WTC11 (cell line): Measurements from ENCODE around the gene ZNF823. TPM values are rescaled to one million over a fixed set of nuclear protein-coding genes. Genes with fewer than 3 reads are reported as not detected.

ENCODE experiments used
- ATAC-seq: fragments of 200-7000 bp; cut with Tn5 transposase; 2 replicates; pipeline ENCODE4 v1.10.0; 2021; ENCODE audit warnings: mild to moderate bottlenecking, moderate library complexity
- CTCF ChIA-PET: fragments of 300-600 bp; sonication (Branson Sonifier 250); formaldehyde crosslinking; loops from one replicate; lab custom pipeline; 2021; ENCODE audit warnings: antibody characterized with exemption; lab: Charles Lee
- POLR2A ChIA-PET: fragments of 350-600 bp; sonication (Branson Sonifier 250); formaldehyde crosslinking; loops from one replicate; lab custom pipeline; 2021; ENCODE audit warnings: antibody characterized with exemption; lab: Charles Lee
- DNase-seq: peaks from one replicate; pipeline ENCODE4 v3.0.0; 2021; ENCODE audit warnings: low spot score
- H3K27ac Mint-ChIP-seq: 2 replicates; pipeline ENCODE4 v1.8.0; 2021; ENCODE audit warnings: mixed read lengths
- H3K27me3 Mint-ChIP-seq: 2 replicates; pipeline ENCODE4 v1.8.0; 2021; ENCODE audit warnings: low read depth, mild to moderate bottlenecking, moderate library complexity, mixed read lengths
- H3K36me3 Mint-ChIP-seq: 2 replicates; pipeline ENCODE4 v1.8.0; 2021; ENCODE audit warnings: mixed read lengths
- H3K4me1 Mint-ChIP-seq: 2 replicates; pipeline ENCODE4 v1.8.0; 2022; ENCODE audit warnings: mixed read lengths
- H3K4me3 Mint-ChIP-seq: 2 replicates; pipeline ENCODE4 v1.8.0; 2021; ENCODE audit warnings: mild to moderate bottlenecking, moderate library complexity, mixed read lengths
- H3K9me3 Mint-ChIP-seq: 2 replicates; pipeline ENCODE4 v1.8.0; 2021; ENCODE audit warnings: mixed read lengths
- AFF4 ChIP-seq: sonication (generic); formaldehyde crosslinking; IDR thresholded peaks from 2 replicates; pipeline ENCODE4 v1.8.1; 2023; ENCODE audit warnings: mild to moderate bottlenecking, missing genetic modification reagents, borderline replicate concordance
- ATF6 ChIP-seq: sonication (generic); formaldehyde crosslinking; IDR thresholded peaks from 2 replicates; pipeline ENCODE4 v1.8.1; 2023; ENCODE audit warnings: mild to moderate bottlenecking, missing genetic modification reagents
- E2F1 ChIP-seq: sonication (generic); formaldehyde crosslinking; IDR thresholded peaks from 2 replicates; pipeline ENCODE4 v1.8.0; 2022; ENCODE audit warnings: mild to moderate bottlenecking, missing genetic modification reagents
- HMGXB4 ChIP-seq: sonication (generic); formaldehyde crosslinking; IDR thresholded peaks from 2 replicates; pipeline ENCODE4 v1.8.1; 2023; ENCODE audit warnings: mild to moderate bottlenecking, moderate library complexity, missing genetic modification reagents
- IRF1 ChIP-seq: sonication (generic); formaldehyde crosslinking; IDR thresholded peaks from 2 replicates; pipeline ENCODE4 v1.8.0; 2023; ENCODE audit warnings: missing genetic modification reagents
- JUN ChIP-seq: sonication (generic); formaldehyde crosslinking; IDR thresholded peaks from 2 replicates; pipeline ENCODE4 v1.8.0; 2023; ENCODE audit warnings: mild to moderate bottlenecking, missing genetic modification reagents
- KAT7 ChIP-seq: sonication (generic); formaldehyde crosslinking; IDR thresholded peaks from 2 replicates; pipeline ENCODE4 v1.8.1; 2023; ENCODE audit warnings: missing genetic modification reagents, mild to moderate bottlenecking, borderline replicate concordance
- PRDM15 ChIP-seq: sonication (generic); formaldehyde crosslinking; IDR thresholded peaks from 2 replicates; pipeline ENCODE4 v1.8.0; 2022; ENCODE audit warnings: missing genetic modification reagents
- PREB ChIP-seq: sonication (generic); formaldehyde crosslinking; IDR thresholded peaks from 2 replicates; pipeline ENCODE4 v1.8.1; 2022; ENCODE audit warnings: mild to moderate bottlenecking, missing genetic modification reagents, moderate library complexity, borderline replicate concordance
- RORB ChIP-seq: fragments of 250-450 bp; sonication (Bioruptor Pico); IDR thresholded peaks from 2 replicates; pipeline ENCODE4 v1.9.0; 2021; ENCODE audit warnings: mild to moderate bottlenecking
- SMAD3 ChIP-seq: sonication (generic); formaldehyde crosslinking; IDR thresholded peaks from 2 replicates; pipeline ENCODE4 v1.8.0; 2022; ENCODE audit warnings: missing genetic modification reagents, mild to moderate bottlenecking, borderline replicate concordance
- SMAD4 ChIP-seq: sonication (generic); formaldehyde crosslinking; IDR thresholded peaks from 2 replicates; pipeline ENCODE4 v1.8.0; 2022; ENCODE audit warnings: mild to moderate bottlenecking, missing genetic modification reagents
- ZBTB43 ChIP-seq: sonication (generic); formaldehyde crosslinking; IDR thresholded peaks from 2 replicates; pipeline ENCODE4 v1.8.1; 2023; ENCODE audit warnings: mild to moderate bottlenecking, missing genetic modification reagents
- ZNF317 ChIP-seq: sonication (generic); formaldehyde crosslinking; IDR thresholded peaks from 2 replicates; pipeline ENCODE4 v1.8.1; 2023; ENCODE audit warnings: low read depth, mild to moderate bottlenecking, moderate library complexity, missing genetic modification reagents, borderline replicate concordance
- ZNF425 ChIP-seq: fragments of 250-450 bp; sonication (Bioruptor Pico); conservative IDR thresholded peaks from 2 replicates; pipeline ENCODE4 v1.9.0; 2021; ENCODE audit warnings: mild to moderate bottlenecking
- total RNA-seq: library from RNA; stranded (reverse); gene quantifications from 3 replicates; pipeline ENCODE4 v1.2.3, GENCODE V29; 2021

ZNF823 gene
- total RNA-seq, 1 experiment from 2014 or later, result 5.4 TPM

- TF ChIP-seq PRDM15 (CRISPR knock-in tag) (no peak), ZBTB43 (CRISPR knock-in tag) (no peak), KAT7 (CRISPR knock-in tag) (no peak), JUN (no peak), PREB (no peak), SMAD3 (CRISPR knock-in tag) (no peak), RORB (CRISPR knock-in tag) (no peak)
- TF ChIP-seq, all 79 proteins: peak for 0
Measured at GRCh38 chr19:11721681-11722080, 17.1 kb downstream of the ZNF823 start (continued).

GRCh38 chr19:11710313-11710712 lies 28.4 kb downstream of the ZNF823 start:
- H3K27ac Mint-ChIP-seq, result no peak overlapping the region
- CTCF ChIA-PET, result no interaction called here
- TF ChIP-seq AFF4 (CRISPR knock-in tag), result no peak
- TF ChIP-seq ZNF425 (CRISPR knock-in tag), result no peak
- TF ChIP-seq IRF1 (CRISPR knock-in tag), result no peak
- TF ChIP-seq HMGXB4, result no peak
- TF ChIP-seq E2F1 (CRISPR knock-in tag), result no peak
- TF ChIP-seq ZNF317 (CRISPR knock-in tag), result no peak
- no peak for TF ChIP-seq ATF6 (CRISPR knock-in tag)
- TF ChIP-seq SMAD4 (CRISPR knock-in tag), result no peak

More at GRCh38 chr19:11710313-11710712, 28.4 kb downstream of the ZNF823 start:
- DNase-seq (no peak), ATAC-seq (no peak)
- Mint-ChIP-seq H3K4me1 (no peaks in the 10 kb centered on the region), H3K9me3 (peaks cover 7% of the 10 kb centered on the region; the same call in 1 of the 2 replicates), H3K27me3 (peaks cover 4% of the 10 kb centered on the region; the same call in 1 of the 2 replicates), H3K4me3 (no peak overlapping the region), H3K36me3 (no peaks in the 10 kb centered on the region)
- POLR2A ChIA-PET, result no interaction called here
